GM18508 (cell line): ENCODE data around the gene HDLBP.
"Not testable (repeated sequence)": the region's sequence is repeated elsewhere in the genome, so short reads cannot be mapped to it uniquely, and the experiment has no call there.

ENCODE experiments used
- ATAC-seq: cut with Tn5 transposase; IDR thresholded peaks from one replicate; pipeline ENCODE4 v1.9.1; 2021; ENCODE audit warnings: moderate number of reproducible peaks; ENCODE audit not compliant: insufficient read depth, unreplicated experiment

The HDLBP gene

GRCh38 chr2:241278306-241278705, 37.2 kb downstream of the HDLBP start:
- ATAC-seq: not testable (repeated sequence)

- no peak for ATAC-seq
Measured at GRCh38 chr2:241275910-241276309, 39.6 kb downstream of the HDLBP start.

- ATAC-seq: no peak
Measured at GRCh38 chr2:241275504-241275903, 40.0 kb downstream of the HDLBP start.

- no peak for ATAC-seq
Measured at GRCh38 chr2:241274127-241274526, 41.3 kb downstream of the HDLBP start.

GRCh38 chr2:241273210-241274020, 42.1 kb downstream of the HDLBP start:
- ATAC-seq: no peak

- ATAC-seq: no peak
Measured at GRCh38 chr2:241272303-241273209, 42.9 kb downstream of the HDLBP start.

GRCh38 chr2:241271706-241272302, 43.7 kb downstream of the HDLBP start:
- ATAC-seq: no peak

- ATAC-seq: no peak
Measured at GRCh38 chr2:241270531-241270930, 44.9 kb downstream of the HDLBP start.

GRCh38 chr2:241269707-241270520, 45.6 kb downstream of the HDLBP start:
- ATAC-seq: no peak

GRCh38 chr2:241268716-241269445, 46.6 kb downstream of the HDLBP start:
- no peak for ATAC-seq

- ATAC-seq: no peak
Measured at GRCh38 chr2:241268306-241268705, 47.2 kb downstream of the HDLBP start.

GRCh38 chr2:241267249-241268067, 48.0 kb downstream of the HDLBP start:
- no peak for ATAC-seq

GRCh38 chr2:241265506-241265905, 50.0 kb downstream of the HDLBP start:
- no peak for ATAC-seq

GRCh38 chr2:241263061-241263460, 52.4 kb downstream of the HDLBP start:
- ATAC-seq: no peak

GRCh38 chr2:241261628-241262027, 53.8 kb downstream of the HDLBP start:
- ATAC-seq: no peak

GRCh38 chr2:241260911-241261310, 54.6 kb downstream of the HDLBP start:
- no peak for ATAC-seq

GRCh38 chr2:241258505-241259280, 56.8 kb downstream of the HDLBP start:
- no peak for ATAC-seq
